ENCODE measurements around the gene LARP6. TPM values are rescaled to one million over a fixed set of nuclear protein-coding genes. Genes with fewer than 3 reads are reported as not detected.

LARP6 gene
- polyA plus RNA-seq, 1 donor (not counting 4 experiments of a cell fraction or from before 2014, with no cell fraction given) = 66.1 TPM

- H3K4me2 ChIP-seq (ENCODE audit: control insufficient read depth, extremely low read depth, insufficient read depth, low read depth, low read length) = no peak overlapping the region
- peak; percentile 85 for FAIRE-seq
- no peaks in the 10 kb centered on the region for H3K36me3 ChIP-seq (ENCODE audit: control insufficient read depth in 2 of 2, extremely low read depth in 1 of 2, insufficient read depth in 2 of 2, low read length in 2 of 2)
- H2AFZ ChIP-seq (ENCODE audit: control insufficient read depth, low read length) = no peak overlapping the region
- no peak overlapping the region for H3K27ac ChIP-seq (ENCODE audit: control insufficient read depth, insufficient read depth, low read length)
- no peak for DNase-seq (ENCODE audit: low read depth, low spot score)
- no peak overlapping the region for H3K9ac ChIP-seq (ENCODE audit: control insufficient read depth, extremely low read depth, insufficient read depth, low read length)
- peaks cover 33% of the 10 kb centered on the region for H3K4me1 ChIP-seq (ENCODE audit: control insufficient read depth, extremely low read depth, insufficient read depth, low read length)
- H3K4me3 ChIP-seq (ENCODE audit: control insufficient read depth in 2 of 3, extremely low read depth in 1 of 3, insufficient read depth in 2 of 3, low read depth in 1 of 3, low read length in 3 of 3) = no peak overlapping the region
- dilution Hi-C loops (cut with MboI; ENCODE audit: extremely low pct_ligation_motif_present, low sequenced_read_pairs) = no loop called here
- no peaks in the 10 kb centered on the region for H4K20me1 ChIP-seq (ENCODE audit: control insufficient read depth, extremely low read depth, insufficient read depth, low read length)
- H3K79me2 ChIP-seq (ENCODE audit: control insufficient read depth, insufficient read depth, low read length) = no peaks in the 10 kb centered on the region
- no peaks in the 10 kb centered on the region for H3K9me1 ChIP-seq (ENCODE audit: control insufficient read depth, extremely low read depth, insufficient read depth, low read length)
- TF ChIP-seq CTCF (optimal IDR thresholded peaks at IDR 0.05 in 1 of 3, IDR thresholded peaks at IDR 0.05 in 1 of 3, conservative IDR thresholded peaks at IDR 0.05 in 1 of 3; ENCODE audit: extremely low read depth in 1 of 3, insufficient read depth in 2 of 3, low read length in 3 of 3) (no peak), EZH2 (IDR thresholded peaks at IDR 0.05; ENCODE audit: low read length) (no peak)
- H3K9me3 ChIP-seq (ENCODE audit: control insufficient read depth, low read depth, low read length) = no peaks in the 10 kb centered on the region
- H3K27me3 ChIP-seq (ENCODE audit: control insufficient read depth, extremely low read depth, insufficient read depth, low read length) = no peaks in the 10 kb centered on the region
Measured at GRCh38 chr15:70783610-70784022, 70.3 kb downstream of the LARP6 start.

- Histone ChIP-seq H3K4me2 (ENCODE audit: control insufficient read depth, extremely low read depth, insufficient read depth, low read depth, low read length) (no peak overlapping the region), H3K4me3 (ENCODE audit: control insufficient read depth in 2 of 3, extremely low read depth in 1 of 3, insufficient read depth in 2 of 3, low read depth in 1 of 3, low read length in 3 of 3) (no peak overlapping the region), H3K9me1 (ENCODE audit: control insufficient read depth, extremely low read depth, insufficient read depth, low read length) (no peaks in the 10 kb centered on the region), H3K4me1 (ENCODE audit: control insufficient read depth, extremely low read depth, insufficient read depth, low read length) (peaks cover 33% of the 10 kb centered on the region), H3K36me3 (ENCODE audit: control insufficient read depth in 2 of 2, extremely low read depth in 1 of 2, insufficient read depth in 2 of 2, low read length in 2 of 2) (no peaks in the 10 kb centered on the region), H3K9me3 (ENCODE audit: control insufficient read depth, low read depth, low read length) (no peaks in the 10 kb centered on the region), H4K20me1 (ENCODE audit: control insufficient read depth, extremely low read depth, insufficient read depth, low read length) (no peaks in the 10 kb centered on the region), H3K27ac (ENCODE audit: control insufficient read depth, insufficient read depth, low read length) (no peak overlapping the region), H3K79me2 (ENCODE audit: control insufficient read depth, insufficient read depth, low read length) (no peaks in the 10 kb centered on the region), H3K27me3 (ENCODE audit: control insufficient read depth, extremely low read depth, insufficient read depth, low read length) (no peaks in the 10 kb centered on the region), H3K9ac (ENCODE audit: control insufficient read depth, extremely low read depth, insufficient read depth, low read length) (no peak overlapping the region), H2AFZ (ENCODE audit: control insufficient read depth, low read length) (no peak overlapping the region)
- dilution Hi-C loops (cut with MboI; ENCODE audit: extremely low pct_ligation_motif_present, low sequenced_read_pairs) = no loop called here
- TF ChIP-seq EZH2 (IDR thresholded peaks at IDR 0.05; ENCODE audit: low read length) (no peak), CTCF (optimal IDR thresholded peaks at IDR 0.05 in 1 of 3, IDR thresholded peaks at IDR 0.05 in 1 of 3, conservative IDR thresholded peaks at IDR 0.05 in 1 of 3; ENCODE audit: extremely low read depth in 1 of 3, insufficient read depth in 2 of 3, low read length in 3 of 3) (no peak)
- no peak for DNase-seq (ENCODE audit: low read depth, low spot score)
- no peak for FAIRE-seq
Measured at GRCh38 chr15:70783041-70783440, 70.9 kb downstream of the LARP6 start.

All from keratinocyte (primary cell).